Measurements from ENCODE around the gene FLVCR2.
A peak's percentile ranks its signal among the peaks of the same experiment; 100 is the strongest.

The FLVCR2 gene, protein sequence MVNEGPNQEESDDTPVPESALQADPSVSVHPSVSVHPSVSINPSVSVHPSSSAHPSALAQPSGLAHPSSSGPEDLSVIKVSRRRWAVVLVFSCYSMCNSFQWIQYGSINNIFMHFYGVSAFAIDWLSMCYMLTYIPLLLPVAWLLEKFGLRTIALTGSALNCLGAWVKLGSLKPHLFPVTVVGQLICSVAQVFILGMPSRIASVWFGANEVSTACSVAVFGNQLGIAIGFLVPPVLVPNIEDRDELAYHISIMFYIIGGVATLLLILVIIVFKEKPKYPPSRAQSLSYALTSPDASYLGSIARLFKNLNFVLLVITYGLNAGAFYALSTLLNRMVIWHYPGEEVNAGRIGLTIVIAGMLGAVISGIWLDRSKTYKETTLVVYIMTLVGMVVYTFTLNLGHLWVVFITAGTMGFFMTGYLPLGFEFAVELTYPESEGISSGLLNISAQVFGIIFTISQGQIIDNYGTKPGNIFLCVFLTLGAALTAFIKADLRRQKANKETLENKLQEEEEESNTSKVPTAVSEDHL

GRCh38 chr14:75578102-75578785 is at the start of gene FLVCR2:
TSS of gene FLVCR2 (plus strand) at chr14:75578620. CDS start at chr14:75578973, 353 bp downstream.
- Histone ChIP-seq H3K27me3 (ENCODE audit: low read depth) (peaks cover 3% of the 10 kb centered on the region; the same call in 1 of the 2 replicates), H3K9me3 (no peaks in the 10 kb centered on the region), H3K4me1 (peaks cover 7% of the 10 kb centered on the region), H3K4me3 (peak within 1 kb of the TSS; percentile 35), H3K36me3 (replicated peaks) (no peaks in the 10 kb centered on the region)
- in situ Hi-C loops (cut with MboI; ENCODE audit: low sequenced_read_pairs): no loop called here
- peak; percentile 52 to 80 for DNase-seq (ENCODE audit: low spot score in 2 of 2)

DNA sequence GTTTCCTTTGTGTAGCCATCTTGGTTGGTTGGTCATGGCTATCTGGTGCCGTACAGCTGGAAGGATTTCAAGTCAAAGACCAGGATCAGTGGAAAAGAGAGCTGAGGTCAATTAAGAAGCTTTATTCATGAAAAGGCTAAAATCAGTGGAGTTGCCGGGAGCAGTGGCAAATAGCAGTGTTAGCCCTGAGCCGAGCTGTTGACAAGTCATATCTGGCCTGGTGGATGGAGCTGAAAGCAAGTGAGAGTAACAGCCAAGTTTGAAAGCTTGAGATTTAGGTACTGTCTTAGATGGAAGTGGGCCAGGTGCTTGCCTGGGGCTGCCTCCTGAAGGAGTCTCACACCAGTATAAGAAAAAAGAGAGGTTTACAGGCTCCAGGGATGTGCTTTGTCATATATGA is 47.2 kb upstream of the FLVCR2 start:
- H3K27me3 ChIP-seq (ENCODE audit: low read depth): no peaks in the 10 kb centered on the region
- in situ Hi-C loops (cut with MboI; ENCODE audit: low sequenced_read_pairs): no loop called here
- H3K9me3 ChIP-seq: no peaks in the 10 kb centered on the region
- DNase-seq (ENCODE audit: low spot score in 2 of 2): no peak
- H3K4me1 ChIP-seq: no peaks in the 10 kb centered on the region
- no peak overlapping the region for H3K4me3 ChIP-seq
- H3K36me3 ChIP-seq (replicated peaks): no peaks in the 10 kb centered on the region

DNA sequence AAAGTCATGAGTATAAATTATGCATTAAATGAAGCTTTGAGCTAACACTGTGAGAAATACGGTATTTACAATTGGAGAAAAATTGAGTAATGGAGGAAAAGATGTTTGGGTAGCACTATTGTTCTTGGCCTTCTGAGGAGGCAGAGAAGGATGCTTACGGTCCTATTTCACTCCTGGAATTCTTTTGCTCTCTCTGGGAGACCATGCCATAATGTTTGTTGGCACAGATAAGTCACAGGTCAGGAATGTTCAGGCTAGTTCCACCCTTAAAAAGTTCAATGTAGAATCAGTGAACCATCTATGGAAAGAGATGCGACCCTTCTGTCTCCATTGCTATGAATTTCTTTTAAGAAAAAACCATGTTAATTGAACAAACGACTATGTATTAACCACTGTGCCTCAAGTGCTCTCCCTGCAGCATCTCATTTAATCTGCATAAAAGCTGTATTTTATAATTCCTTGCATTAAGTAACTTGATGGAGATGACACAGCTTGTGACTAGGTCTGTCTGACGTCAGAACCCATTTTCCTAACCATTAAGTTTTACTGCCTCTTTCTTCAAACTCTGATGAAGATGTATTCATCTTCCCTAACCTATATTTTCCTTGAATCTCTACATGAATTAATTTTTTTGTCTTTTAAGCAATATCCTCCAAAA is 46.6 kb upstream of the FLVCR2 start:
- H3K4me1 ChIP-seq: no peaks in the 10 kb centered on the region
- no peak overlapping the region for H3K4me3 ChIP-seq
- H3K36me3 ChIP-seq (replicated peaks): no peaks in the 10 kb centered on the region
- H3K9me3 ChIP-seq: no peaks in the 10 kb centered on the region
- DNase-seq (ENCODE audit: low spot score in 2 of 2): no peak
- in situ Hi-C loops (cut with MboI; ENCODE audit: low sequenced_read_pairs): no loop called here
- H3K27me3 ChIP-seq (ENCODE audit: low read depth): no peaks in the 10 kb centered on the region

DNA sequence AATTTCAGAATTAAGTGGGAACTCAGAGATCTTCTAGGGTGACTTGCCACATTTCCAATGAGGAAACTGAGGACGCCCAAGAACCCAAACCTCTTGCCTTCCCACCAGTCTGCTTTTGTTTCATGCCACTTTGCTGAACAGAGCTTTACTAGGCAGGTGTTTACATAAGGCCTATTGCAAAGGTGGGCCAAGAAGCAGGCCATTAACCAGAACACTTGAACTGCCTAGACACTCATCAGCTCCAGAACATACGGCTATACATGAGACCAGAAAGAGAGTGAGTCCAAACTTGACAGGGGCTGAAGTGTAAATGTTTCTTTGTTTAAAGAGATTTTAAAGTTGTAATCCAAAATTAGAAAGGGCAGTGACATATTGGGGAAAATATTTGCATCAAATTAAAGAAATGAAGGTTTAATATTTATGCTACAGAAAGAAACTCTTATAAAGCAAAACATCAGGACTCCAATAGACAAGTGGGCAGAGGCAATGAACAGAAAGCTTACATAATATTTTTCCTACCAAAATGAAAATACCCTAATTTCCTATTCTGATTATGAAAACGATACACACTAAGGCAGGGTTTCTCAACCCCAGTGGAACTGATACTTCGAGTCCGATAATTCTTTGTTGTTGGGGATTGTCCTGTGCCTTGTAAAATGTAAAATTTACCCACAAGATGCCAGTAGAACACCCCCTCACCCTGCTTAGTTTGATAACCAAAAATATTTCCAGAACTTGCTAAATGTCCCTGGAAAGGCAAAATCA is 44.4 kb upstream of the FLVCR2 start:
- H3K4me1 ChIP-seq: no peaks in the 10 kb centered on the region
- no peaks in the 10 kb centered on the region for H3K36me3 ChIP-seq (replicated peaks)
- H3K9me3 ChIP-seq: no peaks in the 10 kb centered on the region
- no peaks in the 10 kb centered on the region for H3K27me3 ChIP-seq (ENCODE audit: low read depth)
- in situ Hi-C loops (cut with MboI; ENCODE audit: low sequenced_read_pairs): no loop called here
- H3K4me3 ChIP-seq: no peak overlapping the region
- no peak for DNase-seq (ENCODE audit: low spot score in 2 of 2)

DNA sequence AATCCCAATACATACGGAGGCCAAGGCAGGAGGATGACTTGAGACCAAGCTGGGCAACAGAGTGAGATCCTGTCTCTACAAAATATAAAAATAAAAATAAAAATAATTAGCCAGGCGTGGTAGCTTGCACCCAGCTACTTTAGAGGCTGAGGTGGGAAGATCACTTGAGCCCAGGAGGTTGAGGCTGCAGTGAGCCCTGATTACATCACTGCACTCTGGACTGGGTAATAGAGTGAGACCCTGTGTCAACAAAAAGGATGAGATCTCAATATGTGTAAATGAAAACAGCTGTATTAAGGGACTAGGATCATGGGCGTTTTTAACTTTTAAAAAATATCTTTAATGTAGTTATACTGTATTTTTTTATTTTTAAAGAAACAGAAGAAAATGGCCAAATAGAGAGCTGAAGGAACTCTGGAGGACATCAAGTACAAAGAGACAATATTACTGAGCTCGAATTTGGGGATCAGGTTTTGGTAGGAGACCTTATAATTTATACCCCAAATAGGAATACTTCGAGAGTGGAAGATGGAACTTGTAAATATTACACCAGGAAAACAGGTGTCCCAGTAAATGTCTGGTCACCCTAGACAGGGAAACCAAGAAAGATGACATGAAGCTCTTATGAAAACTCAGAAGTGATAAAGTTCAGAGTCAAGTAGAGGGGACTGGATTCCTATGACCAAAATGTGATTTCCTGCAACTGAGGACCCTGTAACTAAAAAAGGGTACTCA is 43.1 kb upstream of the FLVCR2 start:
- Histone ChIP-seq H3K27me3 (ENCODE audit: low read depth) (no peaks in the 10 kb centered on the region), H3K9me3 (no peaks in the 10 kb centered on the region), H3K36me3 (replicated peaks) (no peaks in the 10 kb centered on the region), H3K4me3 (no peak overlapping the region), H3K4me1 (no peaks in the 10 kb centered on the region)
- DNase-seq (ENCODE audit: low spot score in 2 of 2): no peak
- in situ Hi-C loops (cut with MboI; ENCODE audit: low sequenced_read_pairs): no loop called here

DNA sequence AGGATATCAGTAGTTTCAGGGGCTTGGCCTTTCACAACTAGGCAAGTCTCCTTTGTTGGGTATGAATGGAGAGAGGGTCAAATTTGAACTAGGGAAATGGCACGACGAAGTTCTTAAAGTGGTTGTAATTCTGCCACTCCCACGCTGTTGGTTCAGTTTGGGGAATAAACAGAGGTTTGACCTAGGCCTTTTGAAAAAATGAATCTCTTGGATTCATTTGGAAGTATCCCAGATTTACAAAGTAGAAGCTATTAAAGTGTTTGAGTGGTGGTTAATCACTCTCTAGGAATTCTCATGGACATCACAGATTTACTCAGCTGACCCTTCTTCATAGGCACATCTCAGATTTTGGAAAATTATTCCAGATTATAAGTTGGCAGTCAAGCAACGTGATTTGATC is 41.3 kb upstream of the FLVCR2 start:
- Histone ChIP-seq H3K4me1 (no peaks in the 10 kb centered on the region), H3K27me3 (ENCODE audit: low read depth) (no peaks in the 10 kb centered on the region), H3K9me3 (no peaks in the 10 kb centered on the region), H3K36me3 (replicated peaks) (no peaks in the 10 kb centered on the region), H3K4me3 (no peak overlapping the region)
- no peak for DNase-seq (ENCODE audit: low spot score in 2 of 2)
- in situ Hi-C loops (cut with MboI; ENCODE audit: low sequenced_read_pairs): no loop called here

- no peak for DNase-seq (ENCODE audit: low spot score in 2 of 2)
- H3K27me3 ChIP-seq (ENCODE audit: low read depth): no peaks in the 10 kb centered on the region
- no peak overlapping the region for H3K4me3 ChIP-seq
- no peaks in the 10 kb centered on the region for H3K36me3 ChIP-seq (replicated peaks)
- no peaks in the 10 kb centered on the region for H3K9me3 ChIP-seq
- in situ Hi-C loops (cut with MboI; ENCODE audit: low sequenced_read_pairs): no loop called here
- H3K4me1 ChIP-seq: no peaks in the 10 kb centered on the region
These were observed 39.3 kb upstream of the FLVCR2 start for GRCh38 chr14:75539162-75539560.

DNA sequence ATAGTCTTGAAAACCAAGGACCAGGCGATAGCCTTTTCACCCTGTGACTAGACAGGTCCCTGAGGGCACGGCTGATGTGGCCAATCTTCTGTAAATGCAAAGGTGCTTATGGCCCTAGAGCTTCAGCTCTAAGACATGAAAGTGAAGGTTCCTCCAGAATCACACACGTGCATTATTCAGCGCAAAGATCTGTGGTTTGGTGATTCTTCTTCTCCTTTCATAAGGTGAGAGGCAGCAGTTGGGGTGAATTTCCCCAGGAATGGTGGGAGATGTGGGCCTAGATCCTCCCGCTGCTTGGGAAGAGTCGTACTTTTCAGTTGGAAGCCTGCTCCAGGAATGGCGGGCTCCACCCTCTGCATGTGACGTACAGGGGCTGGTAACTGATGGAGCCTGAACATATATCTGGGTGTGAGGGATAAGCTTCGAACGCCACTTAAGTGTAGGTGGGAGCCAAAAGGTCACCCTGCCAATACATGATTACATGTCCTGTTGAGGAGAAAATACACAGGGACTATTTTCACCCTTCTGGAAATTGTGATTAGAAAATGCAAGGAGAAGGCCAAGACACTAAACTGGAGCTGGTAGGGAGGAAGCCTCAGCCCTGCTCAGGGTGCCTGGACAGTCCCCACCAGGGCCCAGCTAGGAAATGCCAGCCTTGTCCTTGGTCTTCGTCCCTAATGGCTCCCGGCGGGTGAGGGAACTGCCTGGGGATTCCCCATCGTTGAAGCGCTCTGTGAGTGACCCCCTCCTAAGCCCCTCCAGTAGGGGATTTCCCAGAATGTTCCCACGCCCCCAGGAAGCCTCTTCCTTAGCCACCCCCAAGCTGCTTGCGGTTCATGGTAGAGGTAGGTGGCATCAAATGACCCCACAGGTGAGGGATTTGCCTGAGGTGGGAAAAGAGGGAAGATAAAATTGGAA is 38.6 kb upstream of the FLVCR2 start:
- Histone ChIP-seq H3K4me1 (no peaks in the 10 kb centered on the region), H3K27me3 (ENCODE audit: low read depth) (no peaks in the 10 kb centered on the region), H3K4me3 (no peak overlapping the region), H3K9me3 (no peaks in the 10 kb centered on the region), H3K36me3 (replicated peaks) (no peaks in the 10 kb centered on the region)
- DNase-seq (ENCODE audit: low spot score in 2 of 2): no peak
- in situ Hi-C loops (cut with MboI; ENCODE audit: low sequenced_read_pairs): no loop called here

- Histone ChIP-seq H3K27me3 (ENCODE audit: low read depth) (no peaks in the 10 kb centered on the region), H3K9me3 (no peaks in the 10 kb centered on the region), H3K36me3 (replicated peaks) (no peaks in the 10 kb centered on the region), H3K4me3 (no peak overlapping the region), H3K4me1 (no peaks in the 10 kb centered on the region)
- DNase-seq (ENCODE audit: low spot score in 2 of 2): no peak
- in situ Hi-C loops (cut with MboI; ENCODE audit: low sequenced_read_pairs): no loop called here
These were observed 38.0 kb upstream of the FLVCR2 start for GRCh38 chr14:75540479-75540851.

DNA sequence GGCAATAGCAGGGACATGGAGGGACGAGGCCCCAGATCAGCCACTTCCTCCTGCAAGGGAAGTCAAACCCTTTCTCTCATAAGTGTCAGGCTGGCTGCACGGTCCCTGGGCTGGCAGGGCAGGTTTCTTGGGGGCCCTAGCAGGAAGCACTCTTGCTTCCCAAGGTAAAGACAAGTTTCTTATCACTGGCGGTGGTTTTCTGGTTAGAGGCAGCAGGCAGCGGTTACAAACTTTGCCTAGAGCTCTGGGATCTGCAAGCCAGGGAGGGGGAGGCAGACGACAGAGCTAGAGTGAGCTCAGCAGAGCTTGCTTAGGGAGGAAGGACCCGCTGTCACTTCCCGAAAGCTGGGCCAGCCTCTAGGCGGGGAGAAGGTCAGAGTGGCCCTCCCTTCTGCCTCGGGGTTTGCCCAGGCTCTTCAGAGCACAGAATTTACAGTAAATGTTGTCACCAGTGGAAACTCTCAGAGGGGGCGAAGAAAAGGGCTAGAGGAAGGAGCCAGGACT is 35.8 kb upstream of the FLVCR2 start:
- Histone ChIP-seq H3K27me3 (ENCODE audit: low read depth) (no peaks in the 10 kb centered on the region), H3K4me1 (no peaks in the 10 kb centered on the region), H3K36me3 (replicated peaks) (no peaks in the 10 kb centered on the region), H3K4me3 (no peak overlapping the region), H3K9me3 (no peaks in the 10 kb centered on the region)
- in situ Hi-C loops (cut with MboI; ENCODE audit: low sequenced_read_pairs): no loop called here
- no peak for DNase-seq (ENCODE audit: low spot score in 2 of 2)

DNA sequence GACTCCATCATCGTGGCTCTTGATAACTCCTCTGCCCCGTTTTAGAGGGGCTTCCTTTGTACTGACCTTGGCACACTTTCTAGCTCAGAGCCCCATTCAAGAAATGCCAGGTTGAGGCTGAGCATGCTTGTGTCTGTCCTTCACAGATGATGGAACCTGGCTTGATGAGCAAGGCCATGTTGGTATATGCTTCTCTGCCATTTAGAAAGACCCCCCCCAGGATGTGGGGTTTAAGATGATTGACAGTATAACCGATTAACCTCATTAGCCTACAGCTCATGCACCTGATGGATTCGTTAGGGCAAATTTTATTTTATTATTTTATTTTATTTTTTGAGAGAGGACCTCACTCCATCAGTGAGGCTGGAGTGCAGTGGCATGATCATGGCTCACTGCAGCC is 35.2 kb upstream of the FLVCR2 start:
- no peaks in the 10 kb centered on the region for H3K36me3 ChIP-seq (replicated peaks)
- H3K4me3 ChIP-seq: no peak overlapping the region
- H3K9me3 ChIP-seq: no peaks in the 10 kb centered on the region
- DNase-seq (ENCODE audit: low spot score in 2 of 2): no peak
- H3K4me1 ChIP-seq: no peaks in the 10 kb centered on the region
- H3K27me3 ChIP-seq (ENCODE audit: low read depth): no peaks in the 10 kb centered on the region
- in situ Hi-C loops (cut with MboI; ENCODE audit: low sequenced_read_pairs): no loop called here

DNA sequence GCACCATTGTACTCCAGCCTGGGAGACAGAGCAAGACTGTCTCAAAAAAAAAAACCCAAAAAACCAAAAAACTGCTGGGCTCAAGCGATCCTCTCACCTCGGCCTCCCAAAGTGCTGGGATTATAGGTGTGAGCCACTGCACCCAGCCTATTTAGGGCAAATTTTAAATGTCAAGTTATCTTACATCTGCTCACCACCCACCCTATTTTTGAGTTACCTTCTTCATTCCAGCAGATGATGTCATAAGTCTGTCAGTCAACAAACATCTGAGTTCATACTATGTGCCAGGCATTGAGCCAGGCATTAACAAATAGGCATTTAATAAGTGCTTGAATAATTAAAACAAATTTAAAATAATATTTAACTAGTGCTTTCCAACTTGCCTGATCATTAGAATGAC is 34.6 kb upstream of the FLVCR2 start:
- in situ Hi-C loops (cut with MboI; ENCODE audit: low sequenced_read_pairs): no loop called here
- DNase-seq (ENCODE audit: low spot score in 2 of 2): no peak
- Histone ChIP-seq H3K4me1 (no peaks in the 10 kb centered on the region), H3K27me3 (ENCODE audit: low read depth) (no peaks in the 10 kb centered on the region), H3K36me3 (replicated peaks) (no peaks in the 10 kb centered on the region), H3K4me3 (no peak overlapping the region), H3K9me3 (no peaks in the 10 kb centered on the region)
